ENCODE results near the gene KCNH1. TPM values are rescaled to one million over a fixed set of nuclear protein-coding genes. Genes with fewer than 3 reads are reported as not detected.

Gene KCNH1
- polyA plus RNA-seq, 1 donor from 2014 or later = 3.9 TPM

DNA sequence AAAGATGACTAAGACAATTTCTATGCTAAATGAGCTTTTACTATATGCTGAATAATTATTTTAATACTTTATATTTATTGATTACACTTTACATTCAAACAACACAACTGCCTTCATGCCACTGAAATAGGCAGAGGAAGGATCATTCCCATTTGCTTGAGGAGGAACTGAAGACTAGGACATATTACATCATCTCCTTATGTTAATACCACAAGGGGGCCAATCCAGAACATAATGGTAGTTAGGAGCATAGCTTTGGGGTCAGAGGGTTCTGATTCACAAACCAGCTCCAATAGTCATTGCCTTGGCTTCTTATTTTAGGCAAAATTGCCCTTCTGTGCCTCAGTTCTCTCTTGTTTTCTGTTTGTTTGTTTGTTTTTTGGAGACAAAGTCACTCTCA, 306.5 kb downstream of the KCNH1 start:
- H3F3A ChIP-seq (ENCODE audit: insufficient read depth, low read length, poor library complexity, severe bottlenecking) = no peaks in the 10 kb centered on the region
- no peaks in the 10 kb centered on the region for H3K9me3 ChIP-seq (ENCODE audit: low read length)
- H3K4me3 ChIP-seq (ENCODE audit: low read length) = no peak overlapping the region

GRCh38 chr1:210826686-210827085, 307.3 kb downstream of the KCNH1 start:
- no peak for TF ChIP-seq CTCF (IDR thresholded peaks at IDR 0.05; ENCODE audit: poor library complexity, severe bottlenecking)
- no peaks in the 10 kb centered on the region for H3K79me2 ChIP-seq (replicated peaks; ENCODE audit: insufficient read depth, low read length)
- no peak overlapping the region for H3K4me2 ChIP-seq (ENCODE audit: low read length)
- no peaks in the 10 kb centered on the region for H4K20me1 ChIP-seq (ENCODE audit: insufficient read depth)
- no peak overlapping the region for H2AFZ ChIP-seq (ENCODE audit: low read depth, low read length)
- H3K27ac ChIP-seq (ENCODE audit: low read length) = no peak overlapping the region
- H3F3A ChIP-seq (ENCODE audit: insufficient read depth, low read length, poor library complexity, severe bottlenecking) = no peaks in the 10 kb centered on the region
- no peaks in the 10 kb centered on the region for H3K27me3 ChIP-seq (ENCODE audit: insufficient read depth, low read depth, low read length)
- H3K9me3 ChIP-seq (ENCODE audit: low read length) = no peaks in the 10 kb centered on the region
- H3K4me3 ChIP-seq (ENCODE audit: low read length) = no peak overlapping the region
- H3K9ac ChIP-seq (ENCODE audit: low read length) = no peak overlapping the region
- H3K9me2 ChIP-seq (ENCODE audit: insufficient read depth, low read length) = no peaks in the 10 kb centered on the region
- H3K36me3 ChIP-seq (ENCODE audit: insufficient read depth, low read length) = no peaks in the 10 kb centered on the region

More for the DNA sequence above, 306.5 kb downstream of the KCNH1 start:
- H3K9ac ChIP-seq (ENCODE audit: low read length) = no peak overlapping the region
- no peak overlapping the region for H2AFZ ChIP-seq (ENCODE audit: low read depth, low read length)
- H3K27me3 ChIP-seq (ENCODE audit: insufficient read depth, low read depth, low read length) = no peaks in the 10 kb centered on the region
- no peak overlapping the region for H3K27ac ChIP-seq (ENCODE audit: low read length)
- no peaks in the 10 kb centered on the region for H3K79me2 ChIP-seq (replicated peaks; ENCODE audit: insufficient read depth, low read length)
- H3K9me2 ChIP-seq (ENCODE audit: insufficient read depth, low read length) = no peaks in the 10 kb centered on the region
- no peak overlapping the region for H3K4me2 ChIP-seq (ENCODE audit: low read length)
- no peak for TF ChIP-seq TAF1 (IDR thresholded peaks at IDR 0.05; ENCODE audit: low read depth)
- TF ChIP-seq MXI1 (conservative IDR thresholded peaks at IDR 0.05; ENCODE audit: poor library complexity, severe bottlenecking) = no peak
- H4K20me1 ChIP-seq (ENCODE audit: insufficient read depth) = no peaks in the 10 kb centered on the region
- no peaks in the 10 kb centered on the region for H3K36me3 ChIP-seq (ENCODE audit: insufficient read depth, low read length)

DNA sequence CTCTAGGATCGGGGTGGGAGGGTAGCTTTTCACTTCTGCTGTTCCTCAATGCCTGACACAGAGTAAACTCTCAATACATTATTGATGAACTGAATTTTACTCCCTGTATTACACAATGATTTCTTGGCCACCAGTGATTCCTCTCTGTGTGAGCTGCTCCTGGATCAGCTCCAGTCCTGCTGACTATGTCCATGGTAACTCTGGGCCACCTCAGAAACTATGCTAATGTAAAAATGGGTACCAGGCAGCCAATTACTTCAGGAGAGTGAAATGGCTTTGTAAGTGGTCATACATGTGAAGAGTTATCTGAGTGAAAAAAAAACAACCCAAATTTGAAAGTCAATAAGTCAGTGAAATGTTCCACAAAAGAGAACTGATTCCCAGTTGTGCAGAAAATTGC, 311.0 kb downstream of the KCNH1 start:
- H3K9me2 ChIP-seq (ENCODE audit: insufficient read depth, low read length) = no peaks in the 10 kb centered on the region
- H3K27me3 ChIP-seq (ENCODE audit: insufficient read depth, low read depth, low read length) = no peaks in the 10 kb centered on the region
- no peaks in the 10 kb centered on the region for H4K20me1 ChIP-seq (ENCODE audit: insufficient read depth)
- no peaks in the 10 kb centered on the region for H3K36me3 ChIP-seq (ENCODE audit: insufficient read depth, low read length)
- no peaks in the 10 kb centered on the region for H3K9me3 ChIP-seq (ENCODE audit: low read length)
- H2AFZ ChIP-seq (ENCODE audit: low read depth, low read length) = no peak overlapping the region
- no peak overlapping the region for H3K27ac ChIP-seq (ENCODE audit: low read length)
- H3K9ac ChIP-seq (ENCODE audit: low read length) = no peak overlapping the region
- TF ChIP-seq POLR2AphosphoS5 (IDR thresholded peaks at IDR 0.05) (no peak), EP300 (conservative IDR thresholded peaks at IDR 0.05; ENCODE audit: poor library complexity, severe bottlenecking) (no peak), REST (IDR thresholded peaks at IDR 0.05; ENCODE audit: borderline replicate concordance) (no peak), MXI1 (conservative IDR thresholded peaks at IDR 0.05; ENCODE audit: poor library complexity, severe bottlenecking) (no peak), CTCF (IDR thresholded peaks at IDR 0.05; ENCODE audit: poor library complexity, severe bottlenecking) (no peak), SMC3 (conservative IDR thresholded peaks at IDR 0.05; ENCODE audit: poor library complexity) (no peak), RAD21 (conservative IDR thresholded peaks at IDR 0.05) (no peak), EZH2 (IDR thresholded peaks at IDR 0.05; ENCODE audit: borderline replicate concordance, insufficient read depth, low read length, poor library complexity, severe bottlenecking) (no peak), TAF1 (IDR thresholded peaks at IDR 0.05; ENCODE audit: low read depth) (no peak)
- no peaks in the 10 kb centered on the region for H3K79me2 ChIP-seq (replicated peaks; ENCODE audit: insufficient read depth, low read length)
- H3K4me3 ChIP-seq (ENCODE audit: low read length) = no peak overlapping the region
- H3F3A ChIP-seq (ENCODE audit: insufficient read depth, low read length, poor library complexity, severe bottlenecking) = no peaks in the 10 kb centered on the region
- H3K4me2 ChIP-seq (ENCODE audit: low read length) = no peak overlapping the region

Measured in neural cell (in vitro differentiated cells).